Left lobe of liver (tissue), 2 donors: ENCODE measurements around the gene LCP1. TPM values are rescaled to one million over a fixed set of nuclear protein-coding genes. Genes with fewer than 3 reads are reported as not detected.
A peak's percentile ranks its signal among the peaks of the same experiment; 100 is the strongest.

Experiments used
- ATAC-seq: fragments of 200-7000 bp; cut with Tn5 transposase; one replicate; pipeline ENCODE4 v1.9.1; 2020; ENCODE audit warnings: mild to moderate bottlenecking, moderate library complexity
- DNase-seq: peaks from one replicate; pipeline ENCODE4 v3.0.0-alpha.2; 2020; ENCODE audit warnings: low spot score
- total RNA-seq: library from RNA; stranded (reverse); gene quantifications from one replicate; pipeline ENCODE4 v1.2.1, GENCODE V29; 2021
- donor health status: DM: no; HTN: no; CAD: no; lungs with moderate emphysema.
- donor health status: DM: no; HTN: yes; CAD: no.

LCP1 gene
- total RNA-seq, 1 donor from 2014 or later = 20.7 TPM

DNA sequence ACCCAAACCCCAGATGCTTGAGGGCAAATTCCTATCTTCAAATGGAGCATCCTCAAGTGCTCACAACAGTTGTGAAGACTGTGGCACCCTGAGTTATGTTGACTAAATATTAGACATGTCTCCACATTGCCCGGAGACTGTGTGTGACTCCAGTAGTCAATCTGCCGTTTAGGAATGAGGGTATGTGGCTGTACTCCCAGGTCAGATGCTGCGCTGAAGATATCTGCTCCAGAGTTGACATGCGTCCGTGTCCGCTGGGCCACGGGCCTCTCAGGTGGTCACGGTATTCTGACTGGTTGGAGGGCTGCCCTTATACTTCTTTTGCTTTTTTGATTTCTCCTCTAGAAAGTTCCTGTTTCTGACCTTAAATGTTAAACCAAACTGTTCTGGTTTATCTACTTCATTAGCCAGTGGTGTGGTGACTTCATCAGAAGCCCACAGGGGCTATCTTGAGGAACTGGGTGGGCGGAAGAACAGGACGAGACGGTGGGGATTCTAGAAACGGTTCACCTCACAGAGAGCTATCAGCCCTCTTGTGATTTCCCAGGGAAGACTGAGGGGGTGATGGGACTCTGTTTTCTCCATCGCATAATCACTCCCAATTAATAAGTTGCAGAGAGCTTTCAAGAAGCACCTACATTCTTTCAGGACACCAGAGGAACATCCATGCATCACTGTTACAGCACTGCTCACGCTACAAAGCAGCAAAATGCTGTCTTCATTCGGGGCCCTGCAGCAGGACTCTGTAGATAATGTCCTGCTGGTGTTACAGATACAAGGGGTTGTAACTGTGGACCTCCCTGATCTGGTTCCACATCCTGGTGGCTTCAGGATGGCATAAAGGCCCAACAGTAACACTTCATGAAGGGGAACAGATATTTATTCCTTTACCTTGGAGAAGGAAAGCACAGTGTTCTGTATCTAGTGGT, 1.3 kb upstream of the LCP1 start:
- no peak for DNase-seq

DNA sequence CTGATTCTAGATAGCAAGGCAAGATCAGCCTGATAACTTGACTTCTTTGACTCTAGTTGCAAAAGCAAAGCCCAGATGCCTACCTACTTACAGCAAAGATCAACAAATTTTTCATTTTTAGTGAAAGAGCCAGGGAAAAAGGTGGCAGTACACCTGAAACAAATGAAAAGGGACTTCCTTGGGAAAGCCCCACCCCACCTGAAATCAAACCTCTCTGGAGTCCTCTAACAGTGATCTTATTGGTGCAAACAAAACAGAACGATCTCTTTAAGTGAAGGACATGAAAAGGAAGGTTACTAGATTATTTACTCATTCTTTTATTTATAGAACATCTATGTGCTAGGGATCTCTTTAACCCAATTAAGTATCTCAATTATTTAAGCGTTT, 507 bp upstream of the LCP1 start:
- DNase-seq (no peak), ATAC-seq (no peak)

More for the DNA sequence above, 1.3 kb upstream of the LCP1 start:
- ATAC-seq = no peak

DNA sequence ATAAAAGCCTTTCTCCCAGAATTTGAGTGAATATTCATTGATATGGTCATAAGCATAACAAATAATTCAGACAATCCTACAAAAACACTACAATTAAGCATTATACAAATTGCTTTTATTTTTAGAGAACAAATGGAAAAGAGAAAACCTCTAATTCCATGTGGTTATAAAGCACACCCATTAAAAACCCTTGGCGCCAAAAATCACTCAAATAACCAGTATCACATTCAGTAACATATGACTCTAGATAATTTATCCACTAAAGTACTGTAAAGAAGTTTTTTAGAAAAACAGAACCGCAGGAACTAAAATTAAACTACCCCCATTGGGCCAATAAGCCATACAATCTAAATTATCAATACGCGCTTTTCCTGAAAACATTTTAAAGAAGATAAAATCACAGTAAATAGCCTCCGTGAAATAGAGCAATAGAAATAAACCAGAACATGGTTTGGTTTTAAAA, 569 bp downstream of the LCP1 start:
- ATAC-seq (no peak), DNase-seq (no peak)

DNA sequence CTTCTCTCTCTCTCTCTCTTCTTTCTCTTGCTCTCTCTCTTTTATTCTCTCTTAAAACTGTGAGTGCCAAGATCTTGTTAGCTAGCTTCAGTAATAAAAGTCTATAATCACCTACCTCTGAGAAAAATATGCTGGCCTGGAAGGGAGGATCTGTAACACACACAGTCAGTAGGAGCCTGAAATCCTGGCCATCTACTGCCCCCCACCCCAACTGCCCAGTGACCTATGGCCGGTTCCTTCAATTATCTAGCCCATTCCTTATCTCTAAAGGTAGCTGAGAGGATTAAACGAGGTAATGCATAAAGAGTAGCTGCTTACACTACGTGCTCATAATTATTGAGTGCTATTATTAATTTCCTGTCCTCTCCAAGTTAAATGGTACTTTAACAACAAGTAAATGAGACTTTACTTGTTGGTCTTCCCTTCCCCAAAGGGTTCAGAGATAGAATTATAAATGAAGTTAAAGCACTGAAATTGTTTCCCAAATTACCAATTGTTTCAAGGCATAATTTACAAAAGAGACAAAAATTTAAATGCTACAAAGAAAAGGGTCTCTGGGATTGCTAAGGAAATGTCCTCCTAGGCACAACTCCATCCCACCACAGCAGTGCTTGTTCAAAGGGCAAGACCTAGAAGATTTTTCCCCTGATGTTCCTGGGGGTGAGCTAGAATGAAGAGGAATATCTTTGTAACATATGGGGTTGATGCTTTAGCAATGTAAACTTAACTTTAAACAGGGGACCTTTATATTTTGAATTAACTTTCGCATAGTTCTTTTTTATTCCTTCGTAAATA, 1.8 kb downstream of the LCP1 start:
- ATAC-seq (no peak), DNase-seq (no peak)

DNA sequence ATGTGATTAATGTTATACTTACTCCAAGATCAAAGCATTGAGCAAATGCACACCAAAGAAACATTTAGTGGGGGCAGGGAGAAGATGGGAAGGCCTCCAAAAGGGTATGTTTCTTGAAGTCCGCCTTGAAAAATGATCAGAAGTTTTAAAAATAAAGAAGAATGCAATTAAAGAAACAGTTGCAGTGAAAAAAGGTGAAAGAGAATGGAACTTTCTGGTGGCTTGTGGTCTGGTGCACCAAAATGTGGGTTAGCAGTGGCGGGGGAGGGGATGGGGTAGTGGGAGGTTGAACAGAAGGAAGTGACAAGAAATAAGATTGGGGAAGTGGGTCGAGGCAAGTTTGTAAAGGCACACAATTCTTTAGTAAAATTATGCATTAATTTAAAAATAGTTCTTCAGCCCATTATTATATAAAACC, 2.5 kb downstream of the LCP1 start:
- ATAC-seq (no peak), DNase-seq (no peak)

DNA sequence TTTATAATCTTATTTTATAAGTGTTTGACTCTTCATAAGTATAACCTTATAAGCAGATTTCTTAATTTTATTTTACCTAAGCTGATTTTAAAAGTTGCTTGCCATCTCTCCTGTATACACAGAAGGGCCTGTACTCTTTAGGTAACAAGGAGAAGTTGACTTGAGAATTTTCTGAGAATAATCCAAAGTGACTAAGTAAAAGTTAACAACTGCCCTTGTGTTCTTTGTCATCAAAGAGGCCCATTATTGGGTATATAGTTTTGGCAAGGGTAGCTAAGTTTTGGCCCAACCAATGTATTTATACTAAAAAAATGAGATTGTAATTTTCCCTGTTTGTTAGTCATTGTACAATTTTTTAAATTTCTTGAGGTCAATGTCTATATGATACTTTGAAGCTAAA, 3.2 kb downstream of the LCP1 start:
- DNase-seq (no peak), ATAC-seq (no peak)

DNA sequence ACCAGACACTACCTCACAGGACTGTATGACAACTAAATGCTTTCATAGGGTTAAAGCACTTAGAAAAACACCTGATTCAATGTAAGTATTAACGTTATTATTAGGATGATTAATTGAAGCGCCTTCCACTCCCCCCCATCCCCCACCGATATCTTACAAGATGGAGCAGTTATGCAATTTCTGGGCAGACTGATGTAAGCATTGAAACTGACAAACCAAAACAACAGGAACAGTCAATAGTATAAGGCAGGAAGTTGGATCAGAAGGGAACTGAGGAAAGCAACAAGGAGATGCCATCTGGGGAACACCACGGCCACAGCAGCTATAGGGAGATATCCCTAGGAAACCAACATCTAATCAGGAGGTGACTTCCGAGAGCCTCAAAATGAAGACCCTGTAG, 3.8 kb downstream of the LCP1 start:
- ATAC-seq = peak; percentile 20

DNA sequence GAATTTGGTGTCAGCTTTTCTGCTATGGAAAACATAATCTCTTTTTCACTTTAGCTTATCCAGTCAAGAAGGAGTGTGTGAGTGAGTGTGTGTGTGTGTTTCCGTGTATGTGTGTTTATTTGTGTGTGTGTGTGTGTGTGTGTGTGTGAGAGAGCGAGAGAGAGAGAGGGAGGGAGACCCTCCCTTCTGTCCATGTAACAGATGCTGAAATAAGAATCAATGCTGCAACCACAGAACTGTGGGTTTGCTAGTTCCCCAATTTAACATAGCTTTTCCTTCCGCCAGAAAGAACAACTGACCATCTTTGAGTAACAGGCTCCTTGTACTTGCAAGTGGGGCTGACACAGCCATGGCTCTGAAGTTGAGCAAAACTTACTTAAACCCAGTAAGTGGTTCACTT, 5.2 kb downstream of the LCP1 start:
- ATAC-seq (peak; percentile 34), DNase-seq (no peak)

More for the DNA sequence above, 3.8 kb downstream of the LCP1 start:
- DNase-seq = no peak

DNA sequence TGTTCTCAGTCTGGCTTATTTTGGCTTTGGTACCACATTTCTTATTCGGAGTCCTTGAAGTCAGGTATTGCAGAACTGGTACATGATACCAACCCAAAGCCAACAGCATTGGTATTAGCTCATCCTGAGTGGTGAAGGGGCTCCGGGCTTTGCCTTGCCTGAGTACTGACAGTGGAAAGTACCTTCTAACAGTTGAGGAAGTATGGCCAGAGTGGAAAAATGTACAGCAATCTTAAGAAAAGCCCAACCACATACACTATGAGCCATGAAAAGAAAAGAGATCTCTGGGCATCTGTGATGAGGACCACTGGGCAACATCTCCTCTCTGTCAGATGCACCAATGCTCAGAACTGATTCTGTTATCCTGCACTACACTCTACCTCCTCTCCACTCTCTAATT, 8.3 kb downstream of the LCP1 start:
- ATAC-seq (no peak), DNase-seq (no peak)

DNA sequence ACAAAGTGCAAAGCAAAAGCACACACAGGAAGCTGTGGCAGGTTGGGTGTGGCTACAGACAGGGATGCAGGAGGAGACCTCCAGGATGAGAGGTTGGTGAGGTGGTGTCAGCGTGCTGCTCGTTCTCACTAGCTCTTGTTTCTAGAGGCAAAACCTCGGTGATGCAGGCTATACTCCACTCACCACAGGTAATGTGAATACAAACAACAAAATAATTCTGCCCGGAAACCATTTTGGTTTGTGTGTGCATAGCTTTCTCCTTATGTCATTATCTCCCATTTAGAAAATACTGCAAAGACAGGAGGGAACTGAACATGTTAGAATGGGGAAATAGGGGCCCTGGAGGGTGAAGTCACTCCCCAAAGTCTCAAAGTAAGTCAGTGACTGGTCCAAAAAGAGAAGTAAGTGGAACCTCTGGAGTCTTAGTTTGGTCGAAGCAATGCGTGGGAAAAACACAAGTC, 9.4 kb downstream of the LCP1 start:
- DNase-seq = no peak

DNA sequence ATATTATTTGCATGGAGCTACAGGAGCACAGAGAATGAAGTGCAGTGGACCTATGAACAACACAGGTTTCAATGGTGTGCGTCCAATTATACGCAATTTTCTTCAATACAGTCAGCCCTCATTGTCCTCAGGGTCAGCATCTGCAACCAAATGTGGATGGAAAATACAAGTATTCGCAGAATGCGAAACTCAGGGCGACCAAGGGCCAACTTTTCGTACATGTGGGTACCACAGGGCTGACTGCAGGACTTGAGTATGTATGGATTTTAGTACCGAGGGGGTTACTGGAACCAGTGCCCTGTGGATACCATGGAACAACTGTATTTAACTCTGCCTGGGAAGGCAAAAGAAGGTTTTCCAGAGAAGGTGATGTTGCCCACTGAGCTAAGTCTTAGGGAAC, 10.2 kb downstream of the LCP1 start:
- DNase-seq = no peak
- no peak for ATAC-seq

More for the DNA sequence above, 9.4 kb downstream of the LCP1 start:
- ATAC-seq = peak; percentile 30

DNA sequence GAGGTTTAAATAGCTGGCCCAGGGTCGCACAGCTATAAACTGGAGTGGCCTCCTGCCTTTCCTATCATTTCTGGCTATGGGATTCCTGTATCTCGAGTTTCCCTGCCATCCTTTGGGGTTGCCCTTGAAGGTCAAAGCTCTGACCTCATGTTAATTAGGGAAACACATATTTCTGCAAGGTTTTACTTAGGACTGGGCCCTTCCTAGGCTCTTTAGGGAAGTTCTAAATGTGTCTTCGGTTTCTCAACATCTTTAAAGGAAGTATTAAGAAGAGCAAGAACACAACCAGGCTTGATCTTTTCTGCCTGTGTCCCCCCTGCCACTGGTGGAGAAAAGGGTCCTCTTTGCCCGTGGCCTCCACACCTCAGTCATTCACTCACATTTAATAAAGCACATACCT, 10.8 kb downstream of the LCP1 start:
- no peak for ATAC-seq

DNA sequence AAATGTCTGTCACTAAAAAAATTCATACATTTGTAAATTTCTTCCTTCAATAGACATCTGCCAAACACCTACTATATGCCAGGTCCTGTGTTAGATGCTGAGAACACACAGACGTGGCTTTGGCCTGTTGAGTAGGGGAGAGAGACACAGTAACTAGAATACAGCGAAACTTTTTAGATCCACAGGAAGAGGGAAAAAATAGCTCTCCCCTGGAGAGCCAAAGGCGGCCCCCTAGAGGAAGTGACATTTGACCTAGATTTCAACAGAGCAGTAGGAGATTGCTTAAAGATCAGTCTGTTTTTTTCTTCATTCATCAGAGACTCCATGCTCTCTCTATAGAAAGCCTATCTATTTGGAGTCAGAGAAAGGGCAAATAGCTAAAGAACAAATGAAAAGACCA, 11.3 kb downstream of the LCP1 start:
- DNase-seq (no peak), ATAC-seq (peak; percentile 23)

More for the DNA sequence above, 10.8 kb downstream of the LCP1 start:
- DNase-seq = no peak

DNA sequence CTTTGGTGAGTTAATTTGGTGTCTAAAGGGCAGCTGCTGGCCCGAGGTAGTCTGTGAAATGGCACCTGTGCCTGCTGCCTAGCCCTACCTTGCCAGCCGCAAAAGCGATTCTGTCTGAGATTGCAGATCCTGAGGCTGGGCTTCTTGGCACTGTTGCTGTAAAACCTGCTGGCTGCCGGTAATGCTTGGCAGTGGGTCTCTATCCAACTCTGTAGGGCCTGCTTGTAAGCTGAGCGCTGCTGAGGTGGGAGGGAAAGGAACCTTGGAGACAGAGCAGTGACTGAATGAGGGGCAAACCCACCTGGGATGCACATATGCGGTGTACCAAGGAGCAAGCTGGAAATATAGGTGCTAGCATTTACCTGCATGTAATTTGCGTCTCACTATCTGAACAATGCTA, 11.7 kb downstream of the LCP1 start:
- no peak for ATAC-seq
- no peak for DNase-seq

DNA sequence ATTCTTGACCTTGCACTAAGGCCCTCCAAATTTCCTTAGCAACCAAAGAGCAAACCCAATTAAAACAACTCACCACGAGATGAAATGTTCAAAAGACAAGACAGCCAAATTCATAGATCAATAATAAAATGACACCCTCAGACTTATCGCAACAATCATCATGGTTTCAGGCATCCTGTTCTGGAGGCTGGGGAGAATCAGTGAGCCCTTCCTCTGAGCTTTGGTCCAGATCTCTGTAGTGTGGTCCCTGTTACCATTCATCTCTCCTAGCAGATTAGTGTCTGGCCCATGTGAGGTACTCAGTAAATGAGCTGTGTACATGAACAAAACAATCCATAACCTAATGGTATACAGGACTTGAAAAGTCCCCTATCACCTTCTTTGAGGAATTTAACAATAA, 12.2 kb downstream of the LCP1 start:
- ATAC-seq (no peak), DNase-seq (no peak)

DNA sequence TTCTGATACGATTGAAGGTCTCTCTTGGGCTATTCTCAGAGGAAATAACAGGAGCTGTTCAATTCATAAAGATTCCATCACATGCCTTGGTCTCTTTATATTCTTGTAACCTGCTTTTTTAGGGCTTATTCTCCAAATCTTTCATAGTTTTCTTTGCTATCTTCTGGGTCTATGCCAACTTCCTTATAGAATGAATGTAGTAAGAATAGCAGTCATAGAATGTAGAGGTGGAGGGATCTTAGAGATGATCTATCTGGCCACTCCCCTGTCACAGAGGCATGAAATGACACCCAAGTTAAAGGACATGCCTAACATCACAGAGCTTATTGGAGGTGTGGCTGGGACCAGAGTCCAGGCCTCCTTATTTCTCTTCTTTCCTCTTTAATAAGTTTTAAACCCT, 13.2 kb downstream of the LCP1 start:
- no peak for DNase-seq
- no peak for ATAC-seq

DNA sequence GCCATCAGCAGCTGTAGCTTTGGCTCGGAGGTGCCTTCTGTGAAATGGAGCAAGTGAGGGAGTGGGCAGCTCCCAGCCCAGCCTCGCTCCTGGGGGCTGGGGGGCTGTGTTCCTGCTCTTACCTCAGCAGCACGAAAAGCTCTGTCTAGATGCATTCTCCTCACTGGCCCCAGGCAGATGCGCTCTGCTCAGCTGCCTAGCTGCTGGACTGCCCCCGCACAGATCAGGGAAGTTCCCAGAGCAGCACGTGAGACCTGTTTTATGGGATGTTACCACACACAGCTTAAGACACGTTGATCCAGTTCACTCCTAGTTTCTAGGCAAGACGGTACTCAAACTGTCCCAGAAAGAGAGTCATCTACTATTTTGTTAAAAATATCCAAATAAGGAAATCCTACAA, 13.6 kb downstream of the LCP1 start:
- ATAC-seq = peak; percentile 39
- DNase-seq = no peak

DNA sequence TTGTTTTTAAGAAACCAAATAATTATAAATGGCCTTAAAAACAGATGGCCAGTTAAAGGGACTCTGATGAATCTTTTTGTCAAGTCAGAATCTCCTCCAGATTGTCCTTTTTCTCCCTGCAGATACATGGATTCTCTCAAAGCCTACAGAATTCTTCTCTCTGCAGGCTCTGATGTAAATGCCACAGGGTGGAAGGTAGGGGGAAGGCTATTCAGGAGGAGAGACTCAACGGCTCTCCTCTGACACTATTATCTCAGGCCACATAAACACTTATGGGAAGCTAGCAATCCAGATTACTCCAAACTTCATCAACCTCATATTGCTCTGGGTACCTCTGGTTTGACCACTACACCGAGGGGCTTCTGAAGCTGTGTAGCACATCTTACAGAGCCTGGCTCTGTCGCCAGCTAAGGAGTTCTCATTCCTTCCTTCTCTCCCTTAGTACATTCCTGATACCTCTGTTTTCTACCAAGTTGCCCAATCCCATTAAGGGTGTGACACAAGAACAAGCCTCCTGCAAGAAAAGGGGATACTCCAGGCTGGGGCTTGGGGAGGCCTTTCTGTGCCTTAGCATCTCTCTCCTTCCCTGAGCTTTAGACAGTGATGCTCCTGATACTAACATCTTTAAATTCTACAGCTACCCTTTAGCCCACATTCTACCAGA, 14.9 kb downstream of the LCP1 start:
- DNase-seq (no peak), ATAC-seq (no peak)

DNA sequence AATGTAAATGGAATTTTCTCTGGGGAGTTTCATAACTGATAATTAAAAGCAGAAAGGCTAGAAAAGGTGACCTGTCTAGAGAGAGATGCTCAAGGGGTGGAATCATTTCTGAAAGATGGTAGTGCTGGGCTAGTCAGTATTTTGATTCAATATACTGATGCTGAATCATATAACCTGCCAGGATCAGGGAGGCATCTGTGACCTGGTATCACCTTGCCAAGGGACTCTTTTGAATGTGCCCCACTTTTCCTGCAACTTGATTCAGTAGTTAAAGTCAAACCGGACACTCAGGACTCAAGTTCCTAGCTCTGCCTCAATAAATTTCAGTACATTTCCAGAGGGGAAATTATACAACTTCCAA, 15.8 kb downstream of the LCP1 start:
- no peak for ATAC-seq
- DNase-seq = no peak

DNA sequence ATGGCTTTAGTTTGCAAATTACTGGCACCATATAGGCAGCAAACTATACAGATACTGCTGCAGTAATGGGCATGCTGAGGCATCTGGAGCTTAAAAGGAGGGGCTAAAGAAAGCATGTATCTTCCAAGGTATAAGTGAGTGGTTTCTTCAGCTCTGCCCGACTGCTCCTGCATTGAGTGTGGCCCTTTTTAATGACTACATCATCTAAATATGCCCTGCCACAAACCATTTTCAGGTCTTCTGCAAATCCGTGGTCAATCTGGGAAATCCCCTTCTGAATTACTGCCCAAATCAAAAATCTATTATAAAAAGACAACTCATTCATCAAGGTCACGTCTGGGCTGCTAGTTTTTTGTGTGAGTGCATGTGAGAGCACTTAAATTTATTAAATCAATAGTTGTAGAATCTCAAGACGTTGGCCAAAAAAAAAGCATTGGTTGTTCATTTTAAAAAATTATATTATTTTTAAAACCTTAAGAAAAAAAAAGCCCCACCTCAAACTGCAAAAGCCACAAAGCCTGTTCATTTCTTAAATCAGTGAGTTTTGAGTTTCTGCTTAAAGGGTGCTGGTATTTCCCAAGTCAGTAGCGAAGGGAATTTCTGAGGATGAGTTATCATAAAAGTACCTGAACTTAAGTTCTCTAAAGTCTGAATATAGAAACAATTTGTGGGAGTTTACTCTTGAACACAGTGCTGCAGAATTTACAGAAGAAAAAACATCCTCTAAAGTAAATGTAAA, 16.3 kb downstream of the LCP1 start:
- no peak for DNase-seq

DNA sequence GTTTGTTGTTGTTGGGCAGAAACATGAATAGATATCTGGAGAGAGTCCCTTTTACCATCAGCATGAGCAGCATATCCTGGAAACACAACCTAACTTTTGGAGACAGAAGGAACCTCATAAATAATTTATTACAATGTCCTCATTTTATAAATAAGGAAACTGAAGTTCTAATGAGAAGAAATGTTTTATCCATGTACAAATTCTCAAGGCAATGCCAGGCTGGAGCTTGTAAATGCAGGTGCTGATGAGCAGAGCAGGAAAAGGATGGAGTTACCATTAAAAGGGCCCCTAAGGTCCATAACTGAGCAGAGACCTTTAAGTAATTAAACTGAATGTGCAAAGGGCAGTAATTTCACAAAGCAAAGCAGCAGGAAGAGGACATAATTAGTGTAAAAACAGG, 17.3 kb downstream of the LCP1 start:
- no peak for DNase-seq
- no peak for ATAC-seq

More for the DNA sequence above, 16.3 kb downstream of the LCP1 start:
- ATAC-seq = no peak
